Left lung (tissue), 10 donors: Measurements from ENCODE around the gene ASB1. TPM values are rescaled to one million over a fixed set of nuclear protein-coding genes. Genes with fewer than 3 reads are reported as not detected.
"Not testable (repeated sequence)": the region's sequence is repeated elsewhere in the genome, so short reads cannot be mapped to it uniquely, and the experiment has no call there.

Experiments used
- ATAC-seq: fragments of 200-7000 bp; cut with Tn5 transposase; one replicate; pipeline ENCODE4 v1.9.1; 2020; ENCODE audit warnings: moderate library complexity
- DNase-seq, 4 donors: peaks; one replicate each; pipeline ENCODE4 v3.0.0-alpha.2; 2013 to 2020
- H3K27ac ChIP-seq, 2 donors: fragments of 200-600 bp; sonication (generic) in 1 of 2; one replicate each; pipeline versions ENCODE4 v1.5.0 to v1.8.0; 2020 to 2021
- H3K27me3 ChIP-seq, 2 donors: fragments of 200-600 bp; sonication (generic) in 1 of 2; one replicate each; pipeline versions ENCODE4 v1.5.0 to v1.8.0; 2020 to 2021
- H3K36me3 ChIP-seq, 2 donors: fragments of 200-600 bp; sonication (generic) in 1 of 2; one replicate each; pipeline versions ENCODE4 v1.5.0 to v1.8.0; 2020 to 2021
- H3K4me1 ChIP-seq, 2 donors: fragments of 200-600 bp; one replicate each; pipeline ENCODE4 v1.8.0; 2021
- H3K4me3 ChIP-seq, 2 donors: fragments of 200-600 bp; sonication (generic) in 1 of 2; one replicate each; pipeline versions ENCODE4 v1.5.0 to v1.8.0; 2020 to 2021; ENCODE audit warnings: mild to moderate bottlenecking in 1 of 2
- H3K9me3 ChIP-seq, 2 donors: fragments of 200-600 bp; sonication (generic) in 1 of 2; one replicate each; pipeline versions ENCODE4 v1.5.0 to v1.8.0; 2020 to 2021
- intact Hi-C, 2 donors: fragments of 100-400 bp; cut with DNase I; formaldehyde crosslinking; loops; one replicate each; pipeline versions ENCODE4 v1.11.2 to v1.14.2; 2022
- polyA plus RNA-seq, 6 donors: library from polyadenylated mRNA; unstranded; fragments of 120-200 nt; gene quantifications; one replicate each; pipeline ENCODE4 v1.2.1, GENCODE V29; 2013; ENCODE audit not compliant: insufficient read length in 6 of 6
- total RNA-seq, 2 donors: library from RNA; stranded (reverse); fragmentation: NEBNext Ultra II Directional; extraction: Animal tissue kit (Norgen Biotek cat#: 25700); gene quantifications; one replicate each; pipeline ENCODE4 v1.2.1, GENCODE V29; 2021
- TF ChIP-seq, protein P1 (sequence below), 2 donors: fragments of 200-600 bp; sonication (generic) in 1 of 2; IDR thresholded peaks; one replicate each; pipeline versions ENCODE4 v1.5.0 to v1.8.0; 2021; ENCODE audit warnings: antibody characterized with exemption in 2 of 2
- donor health status: DM: no; HTN: yes; CAD: no.
- donor health status: DM: no; HTN: no; CAD: no.

The ASB1 gene
- total and polyA plus RNA-seq, 8 donors: 16.6 to 33.4 (median 27.4) TPM

DNA sequence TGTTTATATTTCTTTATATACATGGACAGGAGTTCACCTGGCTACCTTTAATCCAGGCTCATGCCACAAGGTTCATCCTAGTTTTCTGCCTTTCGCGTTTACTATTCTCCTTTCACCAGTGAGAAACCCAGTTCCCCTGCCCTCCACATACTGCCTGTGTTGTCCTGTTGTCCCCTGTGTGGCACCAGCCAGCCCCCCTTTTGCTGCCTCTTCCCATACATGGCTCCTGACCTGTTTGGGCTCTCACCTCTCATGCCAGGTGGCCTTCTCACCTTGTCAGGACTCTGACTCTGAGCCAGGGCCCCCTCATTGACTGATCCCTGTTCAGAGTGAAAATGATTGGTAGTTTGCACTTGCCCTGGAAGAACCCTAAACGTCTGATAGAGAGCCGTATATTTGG lies 13.6 kb downstream of the ASB1 start:
- Histone ChIP-seq H3K4me1 (peaks cover 8 to 19% of the 10 kb centered on the region in 2 donors), H3K27ac (no peak overlapping the region), H3K4me3 (no peak overlapping the region), H3K36me3 (peaks cover 0 to 78% of the 10 kb centered on the region in 2 donors), H3K27me3 (no peaks in the 10 kb centered on the region), H3K9me3 (no peaks in the 10 kb centered on the region)
- no peak for DNase-seq
- TF ChIP-seq, protein P1, sequence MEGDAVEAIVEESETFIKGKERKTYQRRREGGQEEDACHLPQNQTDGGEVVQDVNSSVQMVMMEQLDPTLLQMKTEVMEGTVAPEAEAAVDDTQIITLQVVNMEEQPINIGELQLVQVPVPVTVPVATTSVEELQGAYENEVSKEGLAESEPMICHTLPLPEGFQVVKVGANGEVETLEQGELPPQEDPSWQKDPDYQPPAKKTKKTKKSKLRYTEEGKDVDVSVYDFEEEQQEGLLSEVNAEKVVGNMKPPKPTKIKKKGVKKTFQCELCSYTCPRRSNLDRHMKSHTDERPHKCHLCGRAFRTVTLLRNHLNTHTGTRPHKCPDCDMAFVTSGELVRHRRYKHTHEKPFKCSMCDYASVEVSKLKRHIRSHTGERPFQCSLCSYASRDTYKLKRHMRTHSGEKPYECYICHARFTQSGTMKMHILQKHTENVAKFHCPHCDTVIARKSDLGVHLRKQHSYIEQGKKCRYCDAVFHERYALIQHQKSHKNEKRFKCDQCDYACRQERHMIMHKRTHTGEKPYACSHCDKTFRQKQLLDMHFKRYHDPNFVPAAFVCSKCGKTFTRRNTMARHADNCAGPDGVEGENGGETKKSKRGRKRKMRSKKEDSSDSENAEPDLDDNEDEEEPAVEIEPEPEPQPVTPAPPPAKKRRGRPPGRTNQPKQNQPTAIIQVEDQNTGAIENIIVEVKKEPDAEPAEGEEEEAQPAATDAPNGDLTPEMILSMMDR (IDR thresholded peaks at IDR 0.05): no peak
- intact Hi-C loops: no loop called here
- ATAC-seq: no peak

DNA sequence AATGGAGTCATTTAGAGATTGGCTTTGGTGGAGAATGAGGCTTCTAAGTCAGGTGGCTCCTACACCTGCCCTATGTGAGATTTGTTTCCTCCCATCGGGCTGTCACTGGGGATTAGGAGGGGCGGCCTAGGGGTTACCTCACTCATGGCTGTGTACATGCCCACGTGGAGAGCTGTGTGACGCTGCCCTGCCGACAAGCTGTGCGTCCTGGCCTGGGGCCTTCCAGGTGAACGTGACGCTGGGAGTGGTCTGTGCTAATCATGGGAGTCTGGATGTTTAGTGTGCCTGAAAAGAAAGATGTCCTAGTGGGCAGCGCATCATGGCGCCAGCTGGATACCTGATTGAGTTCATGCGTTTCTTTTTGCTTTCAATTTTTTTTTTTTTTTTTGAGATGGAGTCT lies 14.0 kb downstream of the ASB1 start:
- Histone ChIP-seq H3K36me3 (peaks cover 0 to 78% of the 10 kb centered on the region in 2 donors), H3K27ac (no peak overlapping the region), H3K4me3 (no peak overlapping the region), H3K9me3 (no peaks in the 10 kb centered on the region), H3K4me1 (peaks cover 8 to 19% of the 10 kb centered on the region in 2 donors), H3K27me3 (no peaks in the 10 kb centered on the region)
- intact Hi-C loops: no loop called here
- no peak for DNase-seq
- no peak for ATAC-seq
- TF ChIP-seq, protein P1 (IDR thresholded peaks at IDR 0.05): no peak

DNA sequence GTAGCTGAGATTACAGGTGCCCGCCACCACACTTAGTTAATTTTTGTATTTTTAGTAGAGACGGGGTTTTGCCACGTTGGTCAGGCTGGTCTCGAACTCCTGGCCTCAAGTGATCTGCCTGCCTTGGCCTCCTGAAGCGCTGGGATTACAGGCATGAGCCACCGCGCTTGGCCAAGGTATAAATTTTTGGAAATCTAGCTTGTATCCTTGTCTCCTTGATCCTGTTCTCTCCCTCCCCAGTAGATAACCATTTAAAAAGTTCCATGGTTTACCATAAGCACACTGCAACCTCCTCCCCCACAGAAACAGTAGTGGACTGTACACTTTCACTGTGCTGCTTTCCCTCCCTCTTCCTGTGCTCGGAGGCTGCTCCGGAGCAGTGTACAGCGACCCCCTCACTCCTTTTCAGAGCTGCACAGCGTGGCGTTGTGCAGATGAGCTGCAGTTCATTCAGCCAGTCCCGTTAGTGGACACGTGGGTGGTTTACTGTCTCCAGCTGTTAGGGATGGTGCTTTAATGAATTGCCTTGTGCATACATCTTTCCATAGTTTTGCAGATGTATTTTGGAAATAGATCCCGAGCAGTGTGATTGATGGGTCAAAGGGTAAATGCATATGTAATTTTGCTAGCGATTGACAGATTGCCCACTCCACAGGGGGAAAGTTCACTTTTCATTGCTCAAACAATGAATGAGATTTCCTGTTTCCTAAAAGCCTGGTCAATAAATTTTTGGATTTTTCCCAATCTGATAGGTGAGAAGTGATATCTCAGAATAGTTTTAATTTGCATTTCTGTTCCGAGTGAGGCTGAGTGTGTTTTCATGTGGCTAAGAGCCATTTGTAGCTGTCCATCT lies 14.8 kb downstream of the ASB1 start:
- Histone ChIP-seq H3K27ac (no peak overlapping the region), H3K36me3 (peaks cover 0 to 78% of the 10 kb centered on the region in 2 donors), H3K9me3 (no peaks in the 10 kb centered on the region), H3K4me3 (no peak overlapping the region), H3K4me1 (peaks cover 8 to 19% of the 10 kb centered on the region in 2 donors), H3K27me3 (no peaks in the 10 kb centered on the region)
- intact Hi-C loops: no loop called here
- TF ChIP-seq, protein P1 (IDR thresholded peaks at IDR 0.05): no peak
- no peak for DNase-seq
- ATAC-seq: peak; percentile 14

DNA sequence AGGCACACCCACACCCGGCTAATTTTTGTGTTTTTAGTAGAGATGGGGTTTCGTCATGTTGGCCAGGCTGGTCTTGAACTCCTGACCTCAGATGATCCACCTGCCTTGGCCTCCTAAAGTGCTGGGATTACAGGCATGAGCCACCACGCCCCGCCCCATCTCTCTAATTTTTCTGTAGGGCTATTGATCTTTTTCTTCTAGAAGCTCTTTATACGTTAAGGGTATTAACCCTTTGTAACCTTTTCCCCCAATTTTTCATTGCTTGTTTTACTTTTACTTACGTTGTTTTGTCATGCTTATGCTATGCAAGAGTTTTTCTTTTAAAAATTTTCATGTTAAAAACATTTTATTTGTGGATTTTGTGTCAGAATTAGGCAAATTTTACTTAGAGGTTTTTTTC lies 15.5 kb downstream of the ASB1 start:
- Histone ChIP-seq H3K36me3 (peaks cover 0 to 78% of the 10 kb centered on the region in 2 donors), H3K4me1 (peaks cover 8 to 19% of the 10 kb centered on the region in 2 donors)
- H3K4me3 ChIP-seq, H3K27ac ChIP-seq, DNase-seq, H3K27me3 ChIP-seq, H3K9me3 ChIP-seq, intact Hi-C loops, ATAC-seq: not testable (repeated sequence)

DNA sequence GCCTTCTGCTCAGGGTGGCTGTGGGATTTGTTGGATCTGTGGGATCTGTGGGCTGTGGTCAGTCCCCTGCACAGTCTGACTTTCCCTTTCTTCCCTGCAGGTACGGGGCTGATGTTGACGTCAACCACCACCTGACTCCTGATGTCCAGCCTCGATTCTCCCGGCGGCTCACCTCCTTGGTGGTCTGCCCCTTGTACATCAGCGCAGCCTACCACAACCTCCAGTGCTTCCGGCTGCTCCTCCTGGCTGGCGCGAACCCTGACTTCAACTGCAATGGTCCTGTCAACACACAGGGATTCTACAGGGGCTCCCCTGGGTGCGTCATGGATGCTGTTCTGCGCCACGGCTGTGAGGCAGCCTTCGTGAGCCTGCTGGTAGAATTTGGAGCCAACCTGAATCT lies 17.5 kb downstream of the ASB1 start:
- no peak for ATAC-seq
- no peak overlapping the region for H3K4me3 ChIP-seq
- DNase-seq: no peak
- H3K27ac ChIP-seq: no peak overlapping the region
- peaks cover 0 to 80% of the 10 kb centered on the region in 2 donors for H3K36me3 ChIP-seq
- H3K9me3 ChIP-seq: no peaks in the 10 kb centered on the region
- peaks cover 0 to 23% of the 10 kb centered on the region in 2 donors for H3K4me1 ChIP-seq
- no peaks in the 10 kb centered on the region for H3K27me3 ChIP-seq
- TF ChIP-seq, protein P1 (IDR thresholded peaks at IDR 0.05): no peak
- intact Hi-C loops: no loop called here
